GM10266 (cell line): ENCODE data around the gene GUCA1A.

ENCODE experiments used
- DNase-seq: peaks from one replicate; pipeline ENCODE4 v3.0.0; 2012; ENCODE audit errors: extremely low spot score
- CTCF ChIP-seq: IDR thresholded peaks from 2 replicates; pipeline ENCODE4 v1.5.1; 2012; ENCODE audit warnings: mild to moderate bottlenecking, low read depth; ENCODE audit not compliant: control insufficient read depth, insufficient read depth; ENCODE audit errors: missing control alignments

GUCA1A gene

GRCh38 chr6:42224222-42225028, 51.3 kb downstream of the GUCA1A start:
- TF ChIP-seq CTCF, result no peak
- peak; percentile 63 for DNase-seq

- no peak for DNase-seq
- no peak for TF ChIP-seq CTCF
Observed at GRCh38 chr6:42225029-42225339, 51.8 kb downstream of the GUCA1A start.

- TF ChIP-seq CTCF, result no peak
- no peak for DNase-seq
Observed at GRCh38 chr6:42225419-42225818, 52.3 kb downstream of the GUCA1A start.

DNA sequence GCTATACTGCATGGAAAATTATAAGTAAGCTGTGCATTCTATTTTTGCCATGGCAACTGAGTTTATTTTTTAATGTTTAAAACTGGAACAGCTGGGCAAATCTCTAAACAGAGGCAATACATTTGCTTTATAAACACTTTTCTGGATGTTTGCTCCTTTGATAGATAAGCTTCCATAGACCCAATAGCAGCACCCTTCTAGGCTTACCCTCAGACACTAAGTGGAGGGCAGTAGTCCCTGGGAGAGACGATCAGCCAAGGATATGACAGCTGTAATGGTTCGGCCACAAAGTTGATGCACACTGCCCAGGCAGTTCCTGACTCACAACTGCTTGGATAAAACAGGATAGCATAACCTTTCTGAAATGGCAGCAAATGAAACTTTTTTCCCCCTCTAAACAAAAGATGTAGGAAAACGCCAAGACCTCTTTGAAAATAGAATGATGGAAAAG, 53.0 kb downstream of the GUCA1A start:
- no peak for DNase-seq
- no peak for TF ChIP-seq CTCF

GRCh38 chr6:42226645-42227143, 53.5 kb downstream of the GUCA1A start:
- TF ChIP-seq CTCF, result no peak
- no peak for DNase-seq

DNA sequence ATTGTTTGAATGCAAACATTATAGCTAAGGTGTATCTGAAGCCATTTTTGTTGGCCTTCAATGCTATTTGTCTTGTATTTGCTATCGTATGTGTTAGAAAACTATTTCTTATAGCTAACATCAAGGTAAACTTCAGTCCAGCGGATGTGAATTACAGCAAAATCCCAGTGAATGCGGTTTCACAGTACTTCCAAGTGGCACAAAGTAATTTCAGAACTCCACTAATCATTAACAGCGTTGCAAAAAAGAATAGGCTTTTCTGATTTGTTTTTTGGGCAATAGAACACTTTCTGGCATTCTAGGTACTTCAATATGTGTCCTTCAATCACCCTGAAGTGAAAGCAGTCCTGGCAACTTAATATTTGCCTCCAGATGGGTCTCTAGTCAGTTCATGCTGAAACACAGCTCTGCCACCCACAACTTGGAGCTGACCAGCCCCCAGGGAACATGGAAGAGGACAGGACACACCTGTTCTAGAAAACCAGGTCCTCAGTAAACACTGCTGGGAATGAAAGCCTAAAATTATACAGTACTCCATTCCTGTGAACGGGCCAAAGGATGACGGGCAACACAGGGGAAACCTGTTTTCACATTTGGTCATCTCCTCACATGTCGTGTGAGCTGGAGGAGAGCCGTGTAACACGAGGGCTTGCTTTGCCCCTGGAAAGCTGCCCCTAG, 54.1 kb downstream of the GUCA1A start:
- TF ChIP-seq CTCF, result no peak
- DNase-seq, result no peak

DNA sequence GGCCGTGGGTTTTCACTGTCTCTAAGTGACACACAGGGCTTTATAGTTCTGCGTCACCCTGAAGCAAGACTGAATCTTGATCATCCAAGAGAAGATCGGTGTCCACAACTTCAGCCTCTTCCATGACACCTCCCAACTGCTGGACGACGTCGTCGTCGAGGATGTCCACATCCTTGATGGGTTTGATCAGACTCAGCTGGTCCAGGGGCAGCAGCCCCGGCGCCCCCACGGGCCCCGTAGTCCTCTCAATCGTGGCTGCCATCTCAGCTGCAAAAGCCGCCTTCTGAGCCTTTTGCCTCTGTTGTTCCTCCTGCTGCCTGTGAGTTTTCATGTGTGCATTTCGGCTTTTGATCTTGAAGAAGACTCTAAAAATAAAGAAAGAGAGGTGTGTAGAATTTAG, 55.1 kb downstream of the GUCA1A start:
- DNase-seq, result no peak
- TF ChIP-seq CTCF, result no peak
